Peyer's patch (tissue), 4 donors: ENCODE results near the gene TUBGCP4. TPM values are rescaled to one million over a fixed set of nuclear protein-coding genes. Genes with fewer than 3 reads are reported as not detected.

ENCODE experiments used
- DNase-seq, 3 donors: peaks; one replicate each; pipeline ENCODE4 v3.0.0-alpha.2; 2017 to 2019
- H3K27ac ChIP-seq, 4 donors: fragments of 200-600 bp; sonication (generic); one replicate each; pipeline ENCODE4 v1.5.1; 2016 to 2019
- H3K27me3 ChIP-seq, 2 donors: fragments of 200-600 bp; sonication (generic); one replicate each; pipeline ENCODE4 v1.5.1; 2019
- H3K36me3 ChIP-seq, 3 donors: fragments of 200-600 bp; sonication (generic); one replicate each; pipeline ENCODE4 v1.5.1; 2016 to 2019
- H3K4me1 ChIP-seq, 4 donors: fragments of 200-600 bp; sonication (generic); one replicate each; pipeline ENCODE4 v1.5.1; 2016 to 2019
- H3K4me3 ChIP-seq, 4 donors: fragments of 200-600 bp; sonication (generic); 1 replicate in 3 of 4; 2 replicates in 1 of 4; pipeline ENCODE4 v1.5.1; 2016 to 2019; ENCODE audit warnings: mild to moderate bottlenecking in 1 of 4
- H3K9me3 ChIP-seq, 4 donors: fragments of 200-600 bp; sonication (generic); one replicate each; pipeline ENCODE4 v1.5.1; 2016 to 2019; ENCODE audit warnings: mild to moderate bottlenecking in 1 of 4
- CTCF ChIP-seq, 6 experiments: fragments of 450-650 bp in 4 of 6; fragments of 200-600 bp in 2 of 6; sonication (generic) in 1 of 6; IDR thresholded peaks; one replicate each; pipeline ENCODE4 v1.5.1; 2017 to 2019; ENCODE audit warnings: antibody characterized with exemption in 6 of 6, mild to moderate bottlenecking in 3 of 6, moderate library complexity in 1 of 6
- POLR2A ChIP-seq, 2 donors: fragments of 450-650 bp; IDR thresholded peaks; one replicate each; pipeline ENCODE4 v1.5.1; 2017; ENCODE audit warnings: antibody characterized with exemption in 2 of 2, mild to moderate bottlenecking in 2 of 2, moderate library complexity in 2 of 2
- total RNA-seq, 4 donors: library from RNA; depleted of rRNA; stranded (reverse); fragments of >200 nt; gene quantifications; one replicate each; pipeline ENCODE4 v1.1.0, GENCODE V29; 2016

The TUBGCP4 gene
- total RNA-seq, 4 donors from 2014 or later, result 16.3 to 30.0 (median 23.4) TPM

- Histone ChIP-seq H3K36me3 (peaks cover 0 to 32% (median 0%) of the 10 kb centered on the region in 3 donors), H3K27me3 (no peaks in the 10 kb centered on the region), H3K9me3 (no peaks in the 10 kb centered on the region), H3K27ac (no peak overlapping the region), H3K4me1 (no peaks in the 10 kb centered on the region), H3K4me3 (no peak overlapping the region)
- TF ChIP-seq CTCF (IDR thresholded peaks at IDR 0.05) (no peak), POLR2A (IDR thresholded peaks at IDR 0.05) (no peak)
- DNase-seq, result no peak
These were observed 62.9 kb downstream of the TUBGCP4 start for GRCh38 chr15:43433661-43434303.

- Histone ChIP-seq H3K4me3 (no peak overlapping the region), H3K27me3 (no peaks in the 10 kb centered on the region), H3K36me3 (peaks cover 0 to 32% (median 0%) of the 10 kb centered on the region in 3 donors), H3K27ac (no peak overlapping the region), H3K9me3 (no peaks in the 10 kb centered on the region), H3K4me1 (no peaks in the 10 kb centered on the region)
- no peak for DNase-seq
- TF ChIP-seq POLR2A (IDR thresholded peaks at IDR 0.05), result no peak
- no peak for TF ChIP-seq CTCF (IDR thresholded peaks at IDR 0.05)
These were observed 63.5 kb downstream of the TUBGCP4 start for GRCh38 chr15:43434446-43434845.

- H3K36me3 ChIP-seq, result peaks cover 0 to 32% (median 0%) of the 10 kb centered on the region in 3 donors
- H3K9me3 ChIP-seq, result no peaks in the 10 kb centered on the region
- no peaks in the 10 kb centered on the region for H3K27me3 ChIP-seq
- TF ChIP-seq CTCF (IDR thresholded peaks at IDR 0.05), result no peak
- TF ChIP-seq POLR2A (IDR thresholded peaks at IDR 0.05), result no peak
- H3K4me3 ChIP-seq, result no peak overlapping the region
- no peak overlapping the region for H3K27ac ChIP-seq
- DNase-seq, result no peak
- H3K4me1 ChIP-seq, result no peaks in the 10 kb centered on the region
These were observed 65.5 kb downstream of the TUBGCP4 start for GRCh38 chr15:43436395-43436794.

- Histone ChIP-seq H3K36me3 (peaks cover 0 to 20% (median 0%) of the 10 kb centered on the region in 3 donors), H3K4me3 (no peak overlapping the region), H3K27me3 (no peaks in the 10 kb centered on the region)
These were observed 68.4 kb downstream of the TUBGCP4 start for GRCh38 chr15:43439268-43439667.

GRCh38 chr15:43440721-43441281, 69.9 kb downstream of the TUBGCP4 start:
- no peak for TF ChIP-seq POLR2A (IDR thresholded peaks at IDR 0.05)
- TF ChIP-seq CTCF (IDR thresholded peaks at IDR 0.05), result peak in 5 of 6 experiments; percentile 20 to 66 (median 56)
- no peak overlapping the region for H3K4me3 ChIP-seq
- H3K27ac ChIP-seq, result peak overlapping the region in 1 of 4 donors; percentile 4
- DNase-seq, result no peak
- no peaks in the 10 kb centered on the region for H3K27me3 ChIP-seq
- H3K9me3 ChIP-seq, result no peaks in the 10 kb centered on the region
- peaks cover 0 to 20% (median 0%) of the 10 kb centered on the region in 3 donors for H3K36me3 ChIP-seq
- H3K4me1 ChIP-seq, result no peaks in the 10 kb centered on the region

More at GRCh38 chr15:43439268-43439667, 68.4 kb downstream of the TUBGCP4 start:
- no peak for DNase-seq
- Histone ChIP-seq H3K27ac (no peak overlapping the region), H3K4me1 (no peaks in the 10 kb centered on the region), H3K9me3 (no peaks in the 10 kb centered on the region)
- TF ChIP-seq CTCF (IDR thresholded peaks at IDR 0.05), result no peak
